ENCODE data around the gene HSD17B14.
"Not testable (repeated sequence)": the region's sequence is repeated elsewhere in the genome, so short reads cannot be mapped to it uniquely, and the experiment has no call there.

Gene HSD17B14

GRCh38 chr19:48796298-48797083 is 39.8 kb downstream of the HSD17B14 start:
- DNase-seq (ENCODE audit: low spot score): no peak

DNA sequence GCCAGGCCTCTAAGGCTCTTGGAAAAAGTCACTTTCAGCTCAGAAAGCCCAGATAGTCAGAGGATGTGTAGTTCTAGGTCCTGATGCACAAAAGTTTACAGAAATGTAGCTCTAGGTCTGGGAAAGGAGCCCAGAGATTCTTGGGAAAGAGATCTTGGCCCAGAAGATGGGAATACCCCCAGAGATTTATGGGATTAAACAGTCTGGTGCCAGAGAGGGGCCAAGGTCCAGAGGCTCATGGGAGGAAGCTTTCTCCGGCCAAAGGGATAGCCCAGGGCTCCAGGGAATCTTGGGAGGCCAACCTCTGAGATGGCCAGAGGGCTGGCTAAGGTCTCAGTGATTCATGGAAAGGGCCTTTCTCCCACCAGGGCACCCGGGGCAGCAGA is 40.6 kb downstream of the HSD17B14 start:
- DNase-seq (ENCODE audit: low spot score): no peak

DNA sequence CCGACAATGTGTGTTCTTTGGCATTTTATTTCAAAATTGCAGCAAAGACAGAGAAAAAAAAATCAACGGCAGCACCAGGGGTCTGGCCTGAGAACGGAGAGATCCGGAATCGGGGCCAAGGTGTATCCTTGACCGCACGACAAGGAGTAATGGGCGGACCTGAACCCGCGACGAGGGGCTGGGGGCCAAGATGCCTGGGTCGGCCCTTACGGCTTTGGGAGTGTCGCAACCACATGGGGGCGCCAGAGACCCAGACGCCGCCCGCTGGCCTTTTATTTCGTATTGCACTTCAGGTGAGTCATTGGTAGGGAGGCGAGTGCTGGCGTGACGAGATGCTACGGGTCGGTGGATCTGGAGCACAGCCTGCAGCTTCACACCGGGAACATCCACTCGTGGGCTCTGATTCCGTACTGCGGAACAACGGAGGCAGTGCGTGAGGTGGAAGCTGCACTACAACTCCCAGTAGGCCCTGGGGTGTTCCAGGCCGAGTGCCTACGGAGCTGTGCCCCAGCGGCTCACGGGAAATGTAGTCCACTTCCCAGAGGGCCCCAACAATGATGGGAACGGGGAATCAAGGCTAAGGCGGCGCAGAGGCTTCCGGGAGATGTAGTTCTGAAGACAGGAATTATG is 41.1 kb downstream of the HSD17B14 start:
- DNase-seq (ENCODE audit: low spot score): peak; percentile 94

DNA sequence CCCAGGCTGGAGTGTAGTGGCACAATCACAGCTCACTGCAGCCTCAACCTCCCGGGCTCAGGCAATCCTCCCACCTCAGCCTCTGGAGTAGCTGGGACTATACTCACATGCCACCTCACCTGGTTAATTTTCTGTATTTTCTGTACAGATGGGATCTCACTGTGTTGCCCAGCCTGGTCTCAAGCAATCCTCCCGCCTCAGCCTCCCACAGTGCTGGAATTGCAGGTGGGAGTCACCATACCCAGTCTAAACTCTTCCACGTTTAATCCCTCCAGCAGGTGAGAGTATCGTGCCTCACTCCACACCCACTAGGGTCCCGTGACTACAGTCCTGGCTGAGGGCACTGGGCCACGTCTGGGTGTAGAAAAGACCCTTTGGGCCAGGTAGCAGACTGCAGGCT is 42.0 kb downstream of the HSD17B14 start:
- no peak for DNase-seq (ENCODE audit: low spot score)

DNA sequence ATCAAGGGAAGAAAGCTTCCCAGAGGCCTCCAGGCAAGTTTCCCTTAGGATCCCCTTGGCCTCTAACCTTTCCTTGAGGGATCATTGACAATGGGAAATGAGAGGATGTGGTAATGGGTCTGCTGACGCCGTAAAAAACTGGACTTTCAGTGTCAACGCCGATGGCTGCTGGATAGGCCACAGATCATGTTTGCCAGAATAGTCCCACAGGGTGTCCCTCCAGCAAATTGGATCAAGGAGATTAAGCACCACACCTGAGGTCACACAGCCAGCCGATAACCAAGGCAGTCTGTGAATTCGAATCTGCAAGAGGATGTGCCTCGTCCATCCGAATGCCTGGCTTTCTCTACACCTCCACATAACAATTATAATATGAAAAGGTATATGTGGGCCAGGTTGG is 43.0 kb downstream of the HSD17B14 start:
- no peak for DNase-seq (ENCODE audit: low spot score)

GRCh38 chr19:48787331-48787730 is 49.0 kb downstream of the HSD17B14 start:
- DNase-seq (ENCODE audit: low spot score): not testable (repeated sequence)

DNA sequence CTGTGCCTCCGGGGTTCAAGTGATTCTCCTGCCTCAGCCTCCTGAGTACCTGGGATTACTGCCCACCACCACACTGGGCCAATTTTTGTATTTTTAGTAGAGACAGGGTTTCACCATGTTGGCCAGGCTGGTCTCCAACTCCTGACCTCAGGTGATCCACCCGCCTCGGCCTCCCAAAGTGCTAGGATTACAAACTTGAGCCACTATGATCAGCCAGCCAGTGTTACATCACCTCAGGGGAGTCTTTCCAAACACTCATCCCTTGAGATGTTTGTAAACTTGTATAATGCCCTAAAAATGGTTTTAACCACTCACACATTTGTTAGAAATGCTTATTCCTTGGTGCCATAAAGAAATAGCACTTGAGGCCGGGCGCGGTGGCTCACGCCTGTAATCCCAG is 49.9 kb downstream of the HSD17B14 start:
- DNase-seq (ENCODE audit: low spot score): not testable (repeated sequence)

DNA sequence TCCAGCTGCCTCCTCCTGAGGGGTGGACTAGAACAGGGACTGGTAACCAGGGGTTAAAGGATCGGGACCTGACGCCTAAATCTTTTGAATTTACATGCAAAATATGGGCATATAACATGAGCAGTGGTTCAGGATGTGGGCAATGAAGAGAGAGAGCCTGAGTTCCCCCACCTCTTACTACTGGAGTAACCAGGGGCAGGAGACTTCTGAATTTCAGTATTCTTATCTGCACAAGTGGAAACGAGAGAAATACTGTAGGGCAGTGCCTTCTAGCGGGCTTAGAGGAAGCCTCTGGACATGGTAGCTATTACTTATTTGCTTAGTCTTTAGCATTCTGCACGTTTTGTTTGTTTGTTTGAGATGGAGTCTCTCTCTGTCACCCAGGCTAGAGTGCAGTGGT is 51.8 kb downstream of the HSD17B14 start:
- DNase-seq (ENCODE audit: low spot score): no peak

DNA sequence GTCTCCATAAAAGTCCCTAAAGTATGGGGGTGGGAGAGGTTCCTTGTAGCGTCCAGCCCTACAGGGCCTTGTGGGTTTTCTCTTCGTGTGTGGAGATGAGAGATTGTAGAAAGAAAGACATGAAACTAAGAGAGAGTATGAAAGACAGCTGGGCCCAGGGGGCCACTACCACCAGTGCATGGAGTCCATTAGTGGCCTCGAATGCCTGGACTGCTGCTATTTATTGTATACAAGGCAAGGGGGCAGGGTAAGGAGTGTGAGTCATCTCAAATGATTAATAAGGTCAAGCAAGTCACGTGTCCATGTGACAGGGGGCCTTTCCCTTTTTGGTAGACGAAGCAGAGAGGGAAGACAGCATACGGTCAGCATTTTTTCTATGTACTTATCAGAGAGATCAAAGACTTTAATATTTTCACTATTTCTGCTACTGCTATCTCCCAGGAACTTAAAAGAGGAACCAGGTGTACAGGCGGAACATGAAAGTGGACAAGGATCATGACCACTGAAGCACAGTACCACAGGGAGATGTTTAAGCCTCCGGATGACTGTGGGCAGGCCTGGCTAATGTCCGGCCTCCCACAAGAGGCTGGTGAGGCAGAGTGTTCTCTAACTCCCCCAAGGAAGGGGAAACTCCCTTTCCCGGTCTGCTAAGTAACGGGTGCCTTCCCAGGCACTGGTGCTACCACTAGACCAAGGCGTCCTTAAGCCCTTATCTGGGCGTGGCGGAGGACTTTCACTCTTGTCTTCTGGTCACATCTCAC is 55.5 kb downstream of the HSD17B14 start:
- no peak for DNase-seq (ENCODE audit: low spot score)

- no peak for DNase-seq (ENCODE audit: low spot score)
Observed at GRCh38 chr19:48779636-48780035, 56.7 kb downstream of the HSD17B14 start.

- no peak for DNase-seq (ENCODE audit: low spot score)
Observed at GRCh38 chr19:48777720-48778119, 58.6 kb downstream of the HSD17B14 start.

GRCh38 chr19:48777139-48777538 is 59.2 kb downstream of the HSD17B14 start:
- no peak for DNase-seq (ENCODE audit: low spot score)

GRCh38 chr19:48772503-48772953 is 63.8 kb downstream of the HSD17B14 start:
- no peak for DNase-seq (ENCODE audit: low spot score)

- DNase-seq (ENCODE audit: low spot score): no peak
Observed at GRCh38 chr19:48770734-48771472, 65.4 kb downstream of the HSD17B14 start.

DNA sequence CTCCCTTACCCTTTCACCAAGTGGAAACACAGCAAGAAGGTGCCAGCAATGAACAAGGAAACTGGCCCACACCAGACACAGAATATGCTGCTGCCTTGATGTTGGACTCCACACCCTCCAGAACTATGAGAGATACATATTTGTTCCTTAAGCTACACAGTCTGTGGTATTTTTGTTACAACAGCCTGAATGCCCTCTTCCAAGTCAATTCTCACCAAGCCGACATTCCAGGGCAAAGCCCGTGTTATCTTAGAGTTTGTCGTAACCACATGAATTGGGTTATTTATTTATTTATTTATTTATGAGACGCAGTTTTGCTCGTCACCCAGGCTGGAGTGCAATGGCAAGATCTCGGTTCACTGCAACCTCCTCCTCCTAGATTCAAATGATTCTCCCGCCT is 66.0 kb downstream of the HSD17B14 start:
- DNase-seq (ENCODE audit: low spot score): no peak

DNA sequence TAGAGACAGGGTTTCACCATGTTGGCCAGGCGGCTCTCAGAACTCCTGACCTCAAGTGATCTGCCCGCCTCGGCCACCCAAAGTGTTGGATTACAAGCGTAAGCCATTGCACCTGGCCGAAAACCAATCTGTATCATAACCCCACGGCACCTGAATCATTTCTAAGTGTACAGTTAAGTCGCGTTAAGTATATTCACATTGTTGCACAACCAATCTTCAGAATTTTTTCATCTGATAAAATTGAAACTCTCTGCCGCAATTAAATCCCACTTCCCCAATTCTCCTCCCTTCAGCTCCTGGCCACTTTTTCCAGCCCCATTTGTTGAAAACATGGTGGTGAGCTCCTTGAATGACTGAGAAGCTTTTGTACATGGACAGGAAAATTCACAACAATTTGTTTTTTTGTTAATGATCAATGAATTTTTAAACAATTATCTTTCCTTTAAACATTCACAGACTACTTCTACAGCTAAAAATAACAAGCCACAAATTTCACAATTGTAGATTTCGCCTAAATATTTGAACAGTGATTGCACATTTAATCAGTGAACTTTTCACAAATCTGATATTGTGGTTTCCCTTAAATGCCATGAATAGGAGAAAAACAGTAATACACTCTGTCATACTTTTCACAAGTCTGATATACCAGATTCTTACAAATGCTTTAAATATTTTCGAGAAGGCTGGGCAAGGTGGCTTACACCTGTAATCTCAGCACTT is 67.1 kb downstream of the HSD17B14 start:
- DNase-seq (ENCODE audit: low spot score): no peak

DNA sequence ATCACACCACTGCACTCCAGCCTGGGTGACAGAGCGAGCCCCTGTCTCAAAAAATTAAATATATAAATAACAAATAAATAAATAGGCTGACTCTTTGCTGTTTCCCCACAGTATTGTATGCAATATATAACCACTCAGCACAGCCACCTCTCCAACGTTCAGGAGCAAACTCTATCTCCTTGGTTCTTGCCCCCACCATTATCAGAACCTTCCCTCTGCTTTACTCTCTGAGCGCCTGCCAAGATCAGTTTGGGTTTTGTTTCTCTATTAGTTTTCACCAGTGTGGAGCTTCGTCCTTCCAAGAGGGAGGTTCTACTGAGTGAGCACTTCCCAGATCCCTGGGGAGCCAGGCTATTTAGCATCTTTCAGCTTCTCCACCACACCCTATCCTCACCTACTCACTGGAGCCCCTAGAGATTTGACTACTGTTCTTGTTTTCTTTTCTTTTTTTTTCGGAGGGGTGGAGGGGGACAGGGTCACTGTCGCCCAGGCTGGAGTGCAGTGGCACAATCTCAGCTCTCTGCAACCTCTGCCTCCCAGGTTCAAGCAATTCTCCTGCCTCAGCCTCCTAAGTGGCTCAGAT is 68.0 kb downstream of the HSD17B14 start:
- DNase-seq (ENCODE audit: low spot score): not testable (repeated sequence)

GRCh38 chr19:48765816-48766215 is 70.5 kb downstream of the HSD17B14 start:
- not testable (repeated sequence) for DNase-seq (ENCODE audit: low spot score)
